Stimulated activated CD4-positive, alpha-beta T cell treated with anti-CD3 and anti-CD28 coated beads, Interleukin-15, amount 100 ng/mL, for 1 hour (primary cell): ENCODE data around the gene NALCN.

Experiments used
- DNase-seq, 2 donors: peaks; one replicate each; pipeline ENCODE4 v3.0.0-alpha.2; 2020; ENCODE audit warnings: low read depth in 1 of 2, low spot score in 1 of 2

Gene NALCN

GRCh38 chr13:101210774-101211173 is 205.5 kb downstream of the NALCN start:
- no peak for DNase-seq

GRCh38 chr13:101209206-101209893 is 207.0 kb downstream of the NALCN start:
- DNase-seq, result no peak

GRCh38 chr13:101205408-101205807 is 210.9 kb downstream of the NALCN start:
- no peak for DNase-seq

- DNase-seq, result no peak
Measured at GRCh38 chr13:101204270-101205020, 211.9 kb downstream of the NALCN start.

GRCh38 chr13:101202590-101202989 is 213.7 kb downstream of the NALCN start:
- no peak for DNase-seq

GRCh38 chr13:101190976-101191375 is 225.3 kb downstream of the NALCN start:
- DNase-seq, result no peak

- DNase-seq, result no peak
Measured at GRCh38 chr13:101190337-101190736, 226.0 kb downstream of the NALCN start.

GRCh38 chr13:101185606-101186005 is 230.7 kb downstream of the NALCN start:
- no peak for DNase-seq

- DNase-seq, result no peak
Measured at GRCh38 chr13:101181076-101181685, 235.1 kb downstream of the NALCN start.

GRCh38 chr13:101179021-101179420 is 237.3 kb downstream of the NALCN start:
- no peak for DNase-seq

GRCh38 chr13:101178406-101178805 is 237.9 kb downstream of the NALCN start:
- DNase-seq, result no peak

- DNase-seq, result no peak
Measured at GRCh38 chr13:101170306-101170705, 246.0 kb downstream of the NALCN start.

- no peak for DNase-seq
Measured at GRCh38 chr13:101157261-101157660, 259.0 kb downstream of the NALCN start.

- DNase-seq, result no peak
Measured at GRCh38 chr13:101155920-101156319, 260.4 kb downstream of the NALCN start.

- DNase-seq, result no peak
Measured at GRCh38 chr13:101152184-101152583, 264.1 kb downstream of the NALCN start.

GRCh38 chr13:101150998-101151397 is 265.3 kb downstream of the NALCN start:
- DNase-seq, result no peak

- no peak for DNase-seq
Measured at GRCh38 chr13:101149735-101150384, 266.4 kb downstream of the NALCN start.

GRCh38 chr13:101146101-101146898 is 270.0 kb downstream of the NALCN start:
- DNase-seq, result no peak

- DNase-seq, result no peak
Measured at GRCh38 chr13:101144808-101145419, 271.4 kb downstream of the NALCN start.

GRCh38 chr13:101140936-101141335 is 275.4 kb downstream of the NALCN start:
- no peak for DNase-seq
